OCI-LY3 (cell line): Measurements from ENCODE around the gene IP6K2.

Experiments
- H2AFZ ChIP-seq: fragments of 200-600, 300-600 bp; shearing (Covaris generic); 2 replicates; pipeline ENCODE4 v1.6.0; 2014; ENCODE audit warnings: antibody characterized with exemption, low read depth, low read length
- H3K27ac ChIP-seq: fragments of 200-600, 300-600 bp; sonication (generic); 2 replicates; pipeline ENCODE4 v1.5.1; 2014; ENCODE audit warnings: mild to moderate bottlenecking, low read length, moderate library complexity, mixed read lengths
- H3K27me3 ChIP-seq: fragments of 200-600, 300-600 bp; sonication (generic); 2 replicates; pipeline ENCODE4 v1.6.1; 2014; ENCODE audit warnings: low read depth, low read length, mixed read lengths
- H3K36me3 ChIP-seq: fragments of 200-600, 300-600 bp; sonication (generic); replicated peaks from 2 replicates; pipeline ENCODE3; 2014; ENCODE audit warnings: low read depth, low read length, mixed read lengths
- H3K4me1 ChIP-seq: fragments of 300-600, 200-600 bp; sonication (generic); 2 replicates; pipeline ENCODE4 v1.6.1; 2014; ENCODE audit warnings: low read length, mixed read lengths
- H3K4me2 ChIP-seq: fragments of 200-600, 300-600 bp; sonication (generic); 2 replicates; pipeline ENCODE4 v1.6.1; 2014; ENCODE audit warnings: low read length, mixed read lengths
- H3K4me3 ChIP-seq: fragments of 300-600, 200-600 bp; sonication (generic); 2 replicates; pipeline ENCODE4 v1.5.1; 2014; ENCODE audit warnings: antibody characterized with exemption, mild to moderate bottlenecking, low read length, moderate library complexity
- H3K79me2 ChIP-seq: fragments of 300-600, 200-600 bp; shearing (Covaris generic); 2 replicates; pipeline ENCODE4 v1.6.1; 2014; ENCODE audit warnings: mild to moderate bottlenecking, low read length, mixed read lengths
- H3K9ac ChIP-seq: fragments of 300-600, 200-600 bp; shearing (Covaris generic); 2 replicates; pipeline ENCODE4 v1.6.0; 2014; ENCODE audit warnings: mild to moderate bottlenecking, low read length, moderate library complexity
- H3K9me3 ChIP-seq: fragments of 200-600, 300-600 bp; shearing (Covaris generic); 2 replicates; pipeline ENCODE4 v1.6.1; 2014; ENCODE audit warnings: low read length, mixed read lengths; ENCODE audit not compliant: insufficient read depth
- H4K20me1 ChIP-seq: fragments of 200-600, 300-600 bp; sonication (generic); 2 replicates; pipeline ENCODE4 v1.6.1; 2016; ENCODE audit warnings: low read length, mixed read lengths; ENCODE audit not compliant: insufficient read depth
- EZH2phosphoT487 ChIP-seq: fragments of 200-600 bp; shearing (Covaris generic); IDR thresholded peaks from 2 replicates; pipeline ENCODE4 v1.6.1; 2018; ENCODE audit warnings: antibody characterized with exemption, mixed run types, low read depth
- TF ChIP-seq, protein P1 (sequence below): fragments of 200-600, 300-600 bp; sonication (generic); IDR thresholded peaks from 2 replicates; pipeline ENCODE4 v1.5.1; 2014; ENCODE audit warnings: antibody characterized with exemption, low read length, low read depth

IP6K2 gene

DNA sequence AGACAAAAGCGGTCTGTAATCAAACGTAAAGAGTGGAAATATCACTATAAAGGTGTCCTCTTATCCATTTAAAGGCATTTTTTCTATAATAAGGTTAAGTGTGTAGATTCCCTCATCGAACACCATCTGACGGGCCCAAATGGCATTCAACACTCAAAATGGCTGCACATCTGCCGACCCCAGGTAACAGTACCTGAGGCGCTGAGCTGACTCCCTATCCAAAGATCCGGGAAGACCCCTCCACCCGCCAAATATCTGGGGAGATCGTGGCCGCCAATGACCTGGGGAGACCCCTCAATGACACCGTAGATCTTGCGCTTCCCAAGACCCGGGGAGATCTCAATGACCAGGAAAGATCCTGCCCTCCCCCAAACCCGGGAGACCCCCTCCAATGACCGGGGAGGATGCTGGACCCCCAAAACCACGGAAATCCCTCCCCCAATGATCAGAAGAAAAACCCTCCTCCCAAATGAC, 476 bp downstream of the IP6K2 start:
- peaks cover 55% of the 10 kb centered on the region for H3K79me2 ChIP-seq
- TF ChIP-seq, protein P1, sequence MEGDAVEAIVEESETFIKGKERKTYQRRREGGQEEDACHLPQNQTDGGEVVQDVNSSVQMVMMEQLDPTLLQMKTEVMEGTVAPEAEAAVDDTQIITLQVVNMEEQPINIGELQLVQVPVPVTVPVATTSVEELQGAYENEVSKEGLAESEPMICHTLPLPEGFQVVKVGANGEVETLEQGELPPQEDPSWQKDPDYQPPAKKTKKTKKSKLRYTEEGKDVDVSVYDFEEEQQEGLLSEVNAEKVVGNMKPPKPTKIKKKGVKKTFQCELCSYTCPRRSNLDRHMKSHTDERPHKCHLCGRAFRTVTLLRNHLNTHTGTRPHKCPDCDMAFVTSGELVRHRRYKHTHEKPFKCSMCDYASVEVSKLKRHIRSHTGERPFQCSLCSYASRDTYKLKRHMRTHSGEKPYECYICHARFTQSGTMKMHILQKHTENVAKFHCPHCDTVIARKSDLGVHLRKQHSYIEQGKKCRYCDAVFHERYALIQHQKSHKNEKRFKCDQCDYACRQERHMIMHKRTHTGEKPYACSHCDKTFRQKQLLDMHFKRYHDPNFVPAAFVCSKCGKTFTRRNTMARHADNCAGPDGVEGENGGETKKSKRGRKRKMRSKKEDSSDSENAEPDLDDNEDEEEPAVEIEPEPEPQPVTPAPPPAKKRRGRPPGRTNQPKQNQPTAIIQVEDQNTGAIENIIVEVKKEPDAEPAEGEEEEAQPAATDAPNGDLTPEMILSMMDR, result no peak
- no peak for TF ChIP-seq EZH2phosphoT487
- peak overlapping the region; percentile 79 for H3K4me2 ChIP-seq
- H3K27ac ChIP-seq, result peak overlapping the region; percentile 48
- H4K20me1 ChIP-seq, result peaks cover 9% of the 10 kb centered on the region
- H3K4me1 ChIP-seq, result peaks cover 14% of the 10 kb centered on the region
- H3K36me3 ChIP-seq, result peaks cover 24% of the 10 kb centered on the region
- no peaks in the 10 kb centered on the region for H3K9me3 ChIP-seq
- peak overlapping the region; percentile 96 for H3K9ac ChIP-seq
- H3K4me3 ChIP-seq, result peak overlapping the region; percentile 92
- H3K27me3 ChIP-seq, result no peaks in the 10 kb centered on the region
- peak overlapping the region; percentile 67; the same call in 1 of the 2 replicates for H2AFZ ChIP-seq

- Histone ChIP-seq H4K20me1 (peaks cover 18% of the 10 kb centered on the region), H2AFZ (no peak overlapping the region), H3K9ac (peak overlapping the region; percentile 96)
Measured at GRCh38 chr3:48715174-48715800, 1.7 kb downstream of the IP6K2 start.

GRCh38 chr3:48711727-48712126, 5.3 kb downstream of the IP6K2 start:
- no peak overlapping the region for H2AFZ ChIP-seq
- H3K79me2 ChIP-seq, result peaks cover 99% of the 10 kb centered on the region
- H3K27ac ChIP-seq, result no peak overlapping the region
- peaks cover 46% of the 10 kb centered on the region for H4K20me1 ChIP-seq
- TF ChIP-seq, protein P1, result no peak
- TF ChIP-seq EZH2phosphoT487, result no peak
- H3K36me3 ChIP-seq, result peaks cover 45% of the 10 kb centered on the region
- peaks cover 9% of the 10 kb centered on the region for H3K4me1 ChIP-seq
- no peaks in the 10 kb centered on the region for H3K9me3 ChIP-seq
- no peaks in the 10 kb centered on the region for H3K27me3 ChIP-seq
- no peak overlapping the region for H3K4me3 ChIP-seq
- H3K4me2 ChIP-seq, result no peak overlapping the region
- no peak overlapping the region for H3K9ac ChIP-seq

More at GRCh38 chr3:48715174-48715800, 1.7 kb downstream of the IP6K2 start:
- Histone ChIP-seq H3K4me3 (peak overlapping the region; percentile 92), H3K27me3 (no peaks in the 10 kb centered on the region), H3K9me3 (no peaks in the 10 kb centered on the region), H3K4me2 (peak overlapping the region; percentile 79), H3K79me2 (peaks cover 68% of the 10 kb centered on the region), H3K27ac (no peak overlapping the region), H3K4me1 (peaks cover 14% of the 10 kb centered on the region), H3K36me3 (peaks cover 31% of the 10 kb centered on the region)
- TF ChIP-seq, protein P1, result no peak
- TF ChIP-seq EZH2phosphoT487, result no peak

GRCh38 chr3:48709051-48709461, 8.0 kb downstream of the IP6K2 start:
- H3K4me1 ChIP-seq, result no peaks in the 10 kb centered on the region
- no peak overlapping the region for H2AFZ ChIP-seq
- no peak overlapping the region for H3K4me3 ChIP-seq
- H3K27ac ChIP-seq, result no peak overlapping the region
- H3K4me2 ChIP-seq, result no peak overlapping the region
- peaks cover 50% of the 10 kb centered on the region for H3K36me3 ChIP-seq
- no peaks in the 10 kb centered on the region for H3K27me3 ChIP-seq
- H3K79me2 ChIP-seq, result peaks cover 99% of the 10 kb centered on the region
- H4K20me1 ChIP-seq, result peaks cover 58% of the 10 kb centered on the region
- no peak overlapping the region for H3K9ac ChIP-seq
- H3K9me3 ChIP-seq, result no peaks in the 10 kb centered on the region
- TF ChIP-seq, protein P1, result no peak
- TF ChIP-seq EZH2phosphoT487, result no peak
